HG02943 (cell line): Measurements from ENCODE around the gene PKP3.
A peak's percentile ranks its signal among the peaks of the same experiment; 100 is the strongest.
"Not testable (repeated sequence)": the region's sequence is repeated elsewhere in the genome, so short reads cannot be mapped to it uniquely, and the experiment has no call there.

Experiments
- ATAC-seq: cut with Tn5 transposase; IDR thresholded peaks from one replicate; pipeline ENCODE4 v1.9.1; 2021; ENCODE audit warnings: mild to moderate bottlenecking, low read depth, moderate library complexity; ENCODE audit not compliant: unreplicated experiment

PKP3 gene, protein sequence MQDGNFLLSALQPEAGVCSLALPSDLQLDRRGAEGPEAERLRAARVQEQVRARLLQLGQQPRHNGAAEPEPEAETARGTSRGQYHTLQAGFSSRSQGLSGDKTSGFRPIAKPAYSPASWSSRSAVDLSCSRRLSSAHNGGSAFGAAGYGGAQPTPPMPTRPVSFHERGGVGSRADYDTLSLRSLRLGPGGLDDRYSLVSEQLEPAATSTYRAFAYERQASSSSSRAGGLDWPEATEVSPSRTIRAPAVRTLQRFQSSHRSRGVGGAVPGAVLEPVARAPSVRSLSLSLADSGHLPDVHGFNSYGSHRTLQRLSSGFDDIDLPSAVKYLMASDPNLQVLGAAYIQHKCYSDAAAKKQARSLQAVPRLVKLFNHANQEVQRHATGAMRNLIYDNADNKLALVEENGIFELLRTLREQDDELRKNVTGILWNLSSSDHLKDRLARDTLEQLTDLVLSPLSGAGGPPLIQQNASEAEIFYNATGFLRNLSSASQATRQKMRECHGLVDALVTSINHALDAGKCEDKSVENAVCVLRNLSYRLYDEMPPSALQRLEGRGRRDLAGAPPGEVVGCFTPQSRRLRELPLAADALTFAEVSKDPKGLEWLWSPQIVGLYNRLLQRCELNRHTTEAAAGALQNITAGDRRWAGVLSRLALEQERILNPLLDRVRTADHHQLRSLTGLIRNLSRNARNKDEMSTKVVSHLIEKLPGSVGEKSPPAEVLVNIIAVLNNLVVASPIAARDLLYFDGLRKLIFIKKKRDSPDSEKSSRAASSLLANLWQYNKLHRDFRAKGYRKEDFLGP

GRCh38 chr11:394034-394857, at the start of gene PKP3:
TSS of gene PKP3 (plus strand) at chr11:394209. CDS start at chr11:394293, 84 bp downstream.
- no peak for ATAC-seq

GRCh38 chr11:344836-345578, 49.0 kb upstream of the PKP3 start:
- no peak for ATAC-seq

- no peak for ATAC-seq
Measured at GRCh38 chr11:346529-346928, 47.5 kb upstream of the PKP3 start.

DNA sequence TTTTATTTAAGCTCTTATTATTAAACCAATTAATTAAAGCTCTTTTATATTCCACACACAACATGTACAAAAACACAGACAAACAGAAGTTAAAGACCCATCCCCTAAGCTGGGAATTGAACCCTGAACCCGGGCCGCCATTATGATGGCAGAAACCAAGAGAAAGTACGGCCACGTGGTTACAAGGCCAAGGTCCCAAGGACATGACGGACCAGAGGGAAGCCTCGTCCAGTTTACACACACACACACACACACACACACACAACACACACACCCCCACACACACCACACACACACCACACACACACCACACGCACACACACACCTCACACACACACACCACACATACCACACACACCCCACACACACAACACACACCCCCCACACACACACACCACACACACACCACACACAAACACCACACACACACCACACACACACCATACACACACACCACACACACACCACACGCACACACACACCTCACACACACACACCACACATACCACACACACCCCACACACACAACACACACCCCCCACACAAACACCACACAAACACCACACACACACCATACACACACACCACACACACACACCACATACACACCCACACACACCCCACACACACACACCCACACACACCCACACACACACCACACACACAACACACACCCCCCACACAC, 44.6 kb upstream of the PKP3 start:
- not testable (repeated sequence) for ATAC-seq

DNA sequence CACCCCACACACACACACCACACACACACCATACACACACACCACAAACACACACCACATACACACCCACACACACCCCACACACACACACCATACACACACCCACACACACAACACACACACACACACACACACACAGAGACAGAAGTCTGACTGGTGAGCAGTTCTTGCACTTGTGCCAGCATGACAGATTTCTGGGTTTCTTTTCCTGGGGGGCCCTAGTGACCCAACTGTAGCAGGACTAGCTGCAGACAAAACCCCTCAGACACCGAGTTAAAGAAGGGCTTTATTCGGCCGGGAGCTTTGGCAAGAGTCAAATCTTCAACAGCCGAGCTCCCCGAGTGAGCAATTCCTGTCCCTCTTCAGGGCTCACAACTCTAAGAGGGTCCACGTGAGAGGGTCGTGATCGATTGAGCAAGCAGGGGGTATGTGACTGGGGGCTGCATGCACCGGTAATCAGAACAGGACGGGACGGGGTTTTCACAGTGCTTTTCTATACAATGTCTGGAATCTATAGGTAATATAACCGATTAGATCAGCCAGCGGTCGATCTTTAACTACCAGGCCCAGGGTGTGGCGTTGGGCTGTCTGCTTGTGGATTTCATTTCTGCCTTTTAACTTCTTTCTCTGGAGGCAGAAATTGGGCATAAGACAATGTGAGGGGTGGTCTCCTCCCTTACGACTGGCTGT, 43.8 kb upstream of the PKP3 start:
- not testable (repeated sequence) for ATAC-seq

GRCh38 chr11:350723-351255, 43.2 kb upstream of the PKP3 start:
- ATAC-seq, result peak; percentile 55

DNA sequence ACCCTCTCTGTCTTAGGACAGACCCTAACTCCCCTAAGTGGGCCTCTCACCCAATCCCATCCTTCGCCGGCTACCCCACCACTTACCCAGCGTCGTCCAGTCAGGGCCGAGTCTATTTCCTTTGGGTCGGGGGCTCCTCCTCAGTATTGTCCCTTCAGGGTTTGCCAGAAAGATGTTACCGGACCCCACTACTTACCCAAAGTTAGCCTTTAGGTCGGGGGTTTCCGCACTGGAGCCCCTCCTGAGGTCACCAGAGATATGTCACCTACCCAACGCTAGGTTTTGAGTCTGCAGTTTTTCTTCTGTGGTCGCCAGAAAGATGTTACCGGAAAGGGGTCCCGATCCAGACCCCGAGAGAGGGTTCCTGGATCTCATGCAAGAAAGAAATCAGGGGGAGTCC, 42.6 kb upstream of the PKP3 start:
- no peak for ATAC-seq

DNA sequence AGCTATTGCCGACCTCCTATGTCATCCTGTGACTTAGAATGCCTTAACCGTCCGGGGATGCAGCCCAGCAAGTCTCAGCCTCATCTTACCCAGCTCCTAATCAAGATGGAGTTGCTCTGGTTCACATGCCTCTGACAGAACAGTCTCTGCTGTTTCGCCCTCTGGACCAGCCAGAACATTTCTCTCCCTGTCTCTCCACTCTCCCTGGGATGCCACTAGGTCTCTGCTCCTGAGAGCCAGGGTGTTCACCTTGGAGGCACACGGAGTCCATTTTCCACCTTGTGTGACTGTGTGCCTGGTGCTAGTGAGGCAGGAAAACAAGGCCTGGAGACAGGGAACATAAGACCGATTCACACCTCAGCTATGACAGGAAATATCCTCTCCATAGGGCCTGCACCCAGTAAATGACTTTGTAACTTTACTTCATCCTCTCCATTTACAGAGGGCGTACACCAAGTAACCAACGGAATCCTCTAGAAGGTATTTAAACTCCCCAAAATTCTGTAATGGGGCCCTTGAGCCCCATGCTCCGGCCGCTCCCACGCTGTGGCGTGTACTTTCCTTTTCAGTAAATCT, 41.5 kb upstream of the PKP3 start:
- no peak for ATAC-seq

DNA sequence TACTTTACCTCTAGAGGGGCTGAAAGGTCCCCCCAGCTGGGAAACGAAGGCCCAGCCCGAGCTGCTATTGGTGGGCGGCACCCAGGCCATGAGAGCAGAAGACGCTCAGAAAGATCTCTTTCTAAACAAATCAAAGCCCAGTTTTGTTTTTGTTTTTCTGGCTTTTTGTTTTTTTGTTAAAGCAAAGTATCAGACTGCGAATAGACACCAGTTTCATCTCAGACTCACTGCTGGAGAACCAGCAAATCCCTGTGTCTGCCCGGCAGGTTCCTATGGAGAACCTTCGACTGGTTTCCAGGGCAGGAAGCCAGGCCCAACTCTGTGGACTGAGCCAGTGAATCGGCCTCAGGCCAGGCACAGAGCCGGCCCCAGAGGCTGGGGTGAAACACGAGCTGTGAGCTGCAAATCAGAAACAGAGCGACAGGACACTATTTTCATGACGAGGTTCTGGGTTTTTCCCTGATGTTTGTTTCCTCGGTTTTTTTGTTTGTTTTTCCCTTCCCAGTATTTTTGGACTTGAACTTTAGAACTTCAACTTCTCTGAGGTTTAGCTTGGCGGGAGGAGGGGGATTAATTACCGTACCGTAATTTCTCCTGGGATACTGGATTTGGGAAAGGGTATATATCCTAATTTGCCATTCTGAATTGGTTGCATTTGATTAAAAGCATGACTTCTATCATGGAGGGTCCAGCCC, 40.7 kb upstream of the PKP3 start:
- no peak for ATAC-seq

- ATAC-seq, result no peak
Measured at GRCh38 chr11:355581-356458, 38.2 kb upstream of the PKP3 start.

GRCh38 chr11:356610-357009, 37.4 kb upstream of the PKP3 start:
- no peak for ATAC-seq

GRCh38 chr11:357582-357981, 36.4 kb upstream of the PKP3 start:
- no peak for ATAC-seq

DNA sequence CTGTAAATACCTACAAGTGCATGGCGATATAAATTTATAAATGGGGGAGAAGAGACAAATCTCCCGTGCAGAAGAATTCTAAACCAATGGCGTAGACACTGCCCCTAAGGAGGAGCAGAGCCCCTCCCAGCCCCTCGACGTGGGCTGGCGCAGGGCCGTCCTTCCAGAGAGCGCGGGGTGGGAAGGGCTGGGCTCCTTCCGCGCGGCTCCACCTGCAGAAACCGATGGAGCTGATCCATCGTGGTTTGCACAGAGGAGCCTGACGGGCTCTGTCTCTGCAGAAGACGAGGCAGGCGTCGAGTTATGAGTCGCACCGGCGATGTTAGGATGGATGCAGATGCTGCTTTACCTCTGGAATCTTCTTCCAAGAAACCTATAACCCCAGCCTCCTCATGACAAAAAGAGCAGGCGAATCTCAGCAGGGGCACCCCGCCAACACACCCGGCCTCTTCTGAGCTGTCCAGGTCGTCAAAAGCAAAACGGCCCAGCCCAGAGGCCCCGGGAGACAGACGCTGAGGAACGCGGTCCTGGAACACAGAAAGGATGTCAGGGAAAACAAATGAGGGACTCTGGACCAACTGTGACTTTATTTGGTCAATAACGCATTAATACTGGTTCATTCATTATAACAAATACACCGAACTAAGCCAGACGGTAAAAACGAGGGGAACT, 35.7 kb upstream of the PKP3 start:
- ATAC-seq, result no peak

DNA sequence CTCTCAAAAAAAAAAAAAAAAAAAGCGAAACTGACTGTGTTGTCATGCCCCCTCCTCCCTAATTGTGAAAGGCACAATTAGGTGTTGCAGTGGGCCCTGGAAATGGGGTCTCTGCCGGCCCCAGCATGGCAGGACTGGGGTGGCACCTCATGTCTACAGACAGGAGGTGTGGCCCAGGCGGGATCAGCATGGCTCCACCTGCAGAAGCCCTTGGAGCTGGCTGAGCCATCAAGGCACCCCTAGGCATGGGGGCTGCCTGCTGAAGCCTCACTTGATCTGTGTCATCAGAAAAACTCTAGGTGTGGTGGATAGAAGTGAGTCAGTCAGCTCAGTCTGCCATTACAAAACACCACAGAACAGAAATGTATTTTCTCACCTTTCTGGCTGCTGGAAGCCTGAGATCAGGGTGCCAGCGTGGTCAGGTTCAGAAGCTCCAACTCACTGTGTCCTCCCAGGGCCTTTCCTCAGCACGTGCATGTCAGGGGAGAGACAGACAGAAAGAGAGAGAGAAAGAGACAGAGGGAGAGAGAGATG, 34.8 kb upstream of the PKP3 start:
- no peak for ATAC-seq

- no peak for ATAC-seq
Measured at GRCh38 chr11:360326-361280, 33.4 kb upstream of the PKP3 start.
